SK-N-SH (cell line): ENCODE results near the gene MYL5. TPM values are rescaled to one million over a fixed set of nuclear protein-coding genes. Genes with fewer than 3 reads are reported as not detected.

Experiments used
- CTCF ChIA-PET: fragments of 300-600, 350-600 bp; formaldehyde crosslinking; extraction: SDS; loops from one replicate; lab custom pipeline; 2021; lab: Yijun Ruan, JAX
- POLR2A ChIA-PET: fragments of 350-600 bp; sonication (Branson Sonifier 250); formaldehyde crosslinking; extraction: SDS; loops from one replicate; lab custom pipeline; 2020; ENCODE audit warnings: antibody characterized with exemption, inconsistent platforms; lab: Yijun Ruan, JAX
- DNase-seq: peaks from one replicate; pipeline ENCODE4 v3.0.0; 2012
- H2AFZ ChIP-seq: fragments of 200-600 bp; sonication (generic); 2 replicates; pipeline ENCODE4 v1.8.1; 2016; ENCODE audit warnings: antibody characterized with exemption, mild to moderate bottlenecking, low read depth
- H3F3A ChIP-seq: fragments of 200-600 bp; sonication (generic); replicated peaks from 2 replicates; pipeline ENCODE3; 2016; ENCODE audit warnings: antibody characterized with exemption, mild to moderate bottlenecking; ENCODE audit not compliant: insufficient read depth
- H3K27ac ChIP-seq, 2 experiments: fragments of 200-500 bp in 1 of 2; fragments of 200-600 bp in 1 of 2; sonication (Bioruptor generic) in 1 of 2; sonication (generic), shearing (Covaris generic) in 1 of 2; 2 replicates each; pipeline versions ENCODE4 v1.5.1 to v1.6.1; 2014 to 2016; ENCODE audit warnings: low read depth in 2 of 2, inconsistent platforms in 1 of 2, low read length in 1 of 2, mild to moderate bottlenecking in 1 of 2, mixed read lengths in 1 of 2
- H3K27me3 ChIP-seq: fragments of 200-600 bp; sonication (generic), shearing (Covaris generic); 2 replicates; pipeline ENCODE4 v1.6.1; 2016; ENCODE audit warnings: mixed run types; ENCODE audit not compliant: insufficient read depth
- H3K36me3 ChIP-seq, 2 experiments: fragments of 200-500 bp in 1 of 2; fragments of 200-600 bp in 1 of 2; sonication (Bioruptor generic) in 1 of 2; sonication (generic) in 1 of 2; replicated peaks in 1 of 2; 2 replicates each; pipeline versions ENCODE3 to v1.5.1; 2014 to 2016; ENCODE audit warnings: low read length in 1 of 2, mild to moderate bottlenecking in 1 of 2; ENCODE audit not compliant: insufficient read depth in 2 of 2, control insufficient read depth in 1 of 2
- H3K4me1 ChIP-seq, 2 experiments: fragments of 200-500 bp in 1 of 2; fragments of 200-600 bp in 1 of 2; sonication (Bioruptor generic) in 1 of 2; sonication (generic), shearing (Covaris generic) in 1 of 2; 2 replicates each; pipeline versions ENCODE4 v1.5.1 to v1.6.1; 2014 to 2016; ENCODE audit warnings: low read depth in 1 of 2, low read length in 1 of 2, mixed run types in 1 of 2; ENCODE audit not compliant: insufficient read depth in 2 of 2, control insufficient read depth in 1 of 2
- H3K4me2 ChIP-seq: fragments of 200-600 bp; sonication (generic), shearing (Covaris generic); 2 replicates; pipeline ENCODE4 v1.6.1; 2017; ENCODE audit warnings: mixed run types
- H3K4me3 ChIP-seq, 2 experiments: fragments of 200-500 bp in 1 of 2; fragments of 200-600 bp in 1 of 2; sonication (Bioruptor generic) in 1 of 2; sonication (generic), shearing (Covaris generic) in 1 of 2; 2 replicates each; pipeline versions ENCODE4 v1.5.1 to v1.8.1; 2014 to 2016; ENCODE audit warnings: low read depth in 2 of 2, inconsistent platforms in 1 of 2, low read length in 1 of 2, mild to moderate bottlenecking in 1 of 2, mixed read lengths in 1 of 2, moderate library complexity in 1 of 2
- H3K79me2 ChIP-seq: fragments of 200-600 bp; sonication (generic); 2 replicates; pipeline ENCODE4 v1.8.1; 2017; ENCODE audit warnings: mild to moderate bottlenecking; ENCODE audit not compliant: insufficient read depth
- H3K9ac ChIP-seq: fragments of 200-600 bp; sonication (generic); 2 replicates; pipeline ENCODE4 v1.6.1; 2017; ENCODE audit warnings: mixed run types
- H3K9me2 ChIP-seq: fragments of 200-600 bp; sonication (generic); 2 replicates; pipeline ENCODE4 v1.6.1; 2017; ENCODE audit warnings: mixed run types
- H3K9me3 ChIP-seq: fragments of 200-600 bp; sonication (generic); 2 replicates; pipeline ENCODE4 v1.6.1; 2017; ENCODE audit warnings: mixed run types, mild to moderate bottlenecking, moderate library complexity
- H4K20me1 ChIP-seq: fragments of 200-600 bp; sonication (generic); 2 replicates; pipeline ENCODE4 v1.6.1; 2017; ENCODE audit warnings: mild to moderate bottlenecking, mixed run types; ENCODE audit not compliant: insufficient read depth
- FOXJ3 ChIP-seq: sonication (generic); formaldehyde crosslinking; IDR thresholded peaks from 2 replicates; pipeline ENCODE4 v1.5.1; 2020; ENCODE audit warnings: mild to moderate bottlenecking, missing genetic modification reagents
- MAX ChIP-seq: IDR thresholded peaks from 2 replicates; pipeline ENCODE4 v1.4.0; 2012; ENCODE audit warnings: low read depth
- MEF2A ChIP-seq: IDR thresholded peaks from 2 replicates; pipeline ENCODE4 v1.4.0; 2012; ENCODE audit warnings: low read depth, borderline replicate concordance
- MXI1 ChIP-seq: IDR thresholded peaks from 2 replicates; pipeline ENCODE4 v1.6.1; 2012; ENCODE audit warnings: mild to moderate bottlenecking, low read depth, low read length, improper control_type of control experiment
- NRF1 ChIP-seq: IDR thresholded peaks from 2 replicates; pipeline ENCODE4 v1.6.1; 2012; ENCODE audit warnings: low read depth, mild to moderate bottlenecking, low read length
- PBX3 ChIP-seq: IDR thresholded peaks from 2 replicates; pipeline ENCODE4; 2012
- POLR2AphosphoS5 ChIP-seq: IDR thresholded peaks from 2 replicates; pipeline ENCODE4 v1.6.1; 2012; ENCODE audit warnings: low read depth, low read length
- RCOR1 ChIP-seq: fragments of 150-350 bp; IDR thresholded peaks from 2 replicates; pipeline ENCODE4 v1.6.1; 2017; ENCODE audit warnings: antibody characterized with exemption, low read length
- REST ChIP-seq: IDR thresholded peaks from 2 replicates; pipeline ENCODE4 v1.6.1; 2012; ENCODE audit warnings: mild to moderate bottlenecking, low read depth, low read length, moderate library complexity
- RFX5 ChIP-seq: IDR thresholded peaks from 2 replicates; pipeline ENCODE4 v1.6.1; 2012; ENCODE audit warnings: mild to moderate bottlenecking, improper control_type of control experiment, low read length
- SIN3A ChIP-seq: IDR thresholded peaks from 2 replicates; pipeline ENCODE4 v1.6.1; 2012; ENCODE audit warnings: low read depth, mild to moderate bottlenecking, low read length, moderate library complexity, borderline replicate concordance
- TAF1 ChIP-seq: IDR thresholded peaks from 2 replicates; pipeline ENCODE4 v1.6.1; 2012; ENCODE audit warnings: low read depth, mild to moderate bottlenecking, low read length, moderate library complexity, borderline replicate concordance
- TCF12 ChIP-seq: IDR thresholded peaks from 2 replicates; pipeline ENCODE4 v1.4.0; 2012
- WGBS: methylation state at CpG from one replicate; pipeline ENCODE4 v1.1.6; 2017; ENCODE audit warnings: low lambda C conversion rate; 5-methylcytosine and 5-hydroxymethylcytosine counted together
- polyA plus RNA-seq, 3 experiments: library from polyadenylated mRNA; depleted of rRNA; stranded (reverse); fragments of >200 nt; gene quantifications; 2 replicates each; pipeline ENCODE4 v1.2.3, GENCODE V29; 2012

MYL5 gene
- polyA plus RNA-seq, 1 of the 3 experiments (the other 2 are of a cell fraction), result 46.9 TPM

GRCh38 chr4:705278-706082, 31.1 kb downstream of the MYL5 start, which contains the start of gene PCGF3:
PCGF3 (plus strand) TSS chr4:705832; CDS start chr4:733681, 27,849 bp downstream.
- POLR2A ChIA-PET, result no interaction called here
- Histone ChIP-seq H3K27me3 (no peaks in the 10 kb centered on the region), H3K4me2 (peak within 1 kb of the TSS; percentile 98), H3K27ac (peak within 1 kb of the TSS; percentile 69 to 87), H2AFZ (peak within 1 kb of the TSS; percentile 78; the same call in 1 of the 2 replicates), H3K9me2 (no peaks in the 10 kb centered on the region), H3K36me3 (peaks cover 0 to 7% of the 10 kb centered on the region in 2 experiments), H3K4me1 (peaks cover 0 to 25% of the 10 kb centered on the region in 2 experiments; a peak in 2 of 4 replicates), H4K20me1 (peaks cover 32% of the 10 kb centered on the region), H3K9ac (peak within 1 kb of the TSS; percentile 100)
- WGBS, result 4% methylated on average over 30 of the region's 82 CpGs
- peak; percentile 43; the same call in 1 of the 2 replicates for TF ChIP-seq TAF1
- TF ChIP-seq POLR2AphosphoS5, result peak; percentile 83
- TF ChIP-seq RCOR1, result no peak
- TF ChIP-seq FOXJ3 (CRISPR knock-in tag), result no peak
- TF ChIP-seq REST, result 0 out of 2 replicates have a peak, but pooled peaks have one; percentile 41
- no peak for TF ChIP-seq MEF2A
- no peak for TF ChIP-seq RFX5
- TF ChIP-seq PBX3, result peak; percentile 79
- 0 out of 2 replicates have a peak, but pooled peaks have one; percentile 7 for TF ChIP-seq SIN3A
- TF ChIP-seq NRF1, result peak; percentile 77
- TF ChIP-seq TCF12, result no peak
- TF ChIP-seq MAX, result peak; percentile 32; the same call in 1 of the 2 replicates
- peak; percentile 22 for TF ChIP-seq MXI1
- TF ChIP-seq, all 33 proteins: peak for 8
- CTCF ChIA-PET, result interaction anchor here (0.7 kb wide), 1 partner anchor 37 kb away, joined by 3 read pairs; no protein-coding TSS in a partner anchor
- peaks cover 3% of the 10 kb centered on the region for H3F3A ChIP-seq
- peak within 1 kb of the TSS; percentile 93 to 97 for H3K4me3 ChIP-seq
- H3K79me2 ChIP-seq, result peaks cover 44% of the 10 kb centered on the region
- H3K9me3 ChIP-seq, result no peaks in the 10 kb centered on the region
- DNase-seq, result peak; percentile 100
